NCI-H2196 (cell line): ENCODE data around the gene RHOA.
"Not testable (repeated sequence)": the region's sequence is repeated elsewhere in the genome, so short reads cannot be mapped to it uniquely, and the experiment has no call there.

Source experiments
- DNase-seq: peaks from one replicate; lab custom pipeline; 2025; ENCODE audit not compliant: unreplicated experiment; lab: John Stamatoyannopoulos, UW

RHOA gene

DNA sequence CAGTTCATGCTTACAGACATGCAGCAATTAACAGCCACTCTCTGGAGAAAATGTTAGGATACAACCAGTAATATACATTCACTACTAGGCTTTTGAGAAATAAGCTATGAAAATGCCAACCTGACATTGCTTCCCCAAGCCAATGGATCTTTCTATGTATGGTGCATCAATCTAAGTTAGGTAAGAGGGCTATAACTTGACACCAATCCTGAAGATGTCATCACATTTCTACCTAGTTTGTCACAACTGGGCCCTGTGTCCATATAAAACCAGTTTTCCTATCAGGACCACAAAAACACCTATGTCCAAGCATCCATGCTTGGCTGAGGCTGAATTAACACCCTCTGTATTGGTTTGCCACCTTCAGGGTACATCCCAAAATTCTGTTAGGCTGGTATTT is 39.8 kb downstream of the RHOA start:
- DNase-seq = no peak

DNA sequence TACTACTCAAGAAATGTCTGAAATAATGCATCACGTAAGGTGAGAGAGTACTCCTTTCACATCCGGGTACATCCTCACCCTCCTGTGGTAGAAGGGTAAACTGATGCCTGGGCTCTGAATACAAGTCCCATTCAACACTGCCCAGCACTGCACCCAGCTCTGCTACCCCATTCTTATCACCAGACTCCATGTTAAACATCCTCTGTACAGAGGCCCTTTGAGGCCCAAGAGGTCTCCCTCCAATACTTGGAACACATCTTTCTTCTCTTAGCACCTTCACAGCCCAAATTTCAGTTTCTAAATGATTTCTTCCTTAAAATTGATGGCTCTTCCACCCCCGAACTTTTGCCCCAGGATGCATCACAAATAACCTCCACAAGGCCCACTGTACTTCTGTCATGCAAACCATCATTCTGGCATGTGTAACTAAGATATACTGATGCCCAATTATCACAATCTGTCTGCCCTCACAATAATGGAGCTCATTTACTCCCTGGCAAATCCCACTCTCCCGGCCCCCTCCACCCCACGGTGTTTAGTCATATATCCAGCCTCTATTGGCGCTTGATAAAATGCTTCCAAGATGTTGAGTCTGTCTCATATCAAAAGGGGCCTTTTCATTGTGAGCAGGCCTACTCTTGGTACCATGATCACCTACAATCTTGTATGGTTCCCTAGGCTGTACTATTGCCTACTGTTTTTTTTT is 41.0 kb downstream of the RHOA start:
- no peak for DNase-seq

DNA sequence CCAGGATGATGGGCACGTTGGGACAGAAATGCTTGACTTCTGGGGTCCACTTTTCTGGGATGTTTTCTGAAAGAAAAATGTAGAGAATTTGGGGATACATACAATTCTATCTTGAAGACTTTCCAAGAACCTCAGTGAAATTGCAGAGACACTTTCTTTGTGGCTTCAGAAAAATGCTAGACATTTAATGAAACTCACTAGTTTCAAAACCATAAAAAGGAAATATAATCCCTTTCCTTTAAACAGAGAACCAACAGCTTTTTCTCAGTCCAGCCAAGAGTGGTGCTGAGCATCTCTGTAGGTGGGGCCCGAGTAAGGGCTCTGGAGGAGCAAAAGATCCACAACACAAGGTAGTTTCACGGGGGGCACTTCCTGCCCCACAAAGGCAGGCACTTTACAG is 49.2 kb downstream of the RHOA start:
- DNase-seq = no peak

- DNase-seq = no peak
Measured at GRCh38 chr3:49359623-49360022, 52.2 kb downstream of the RHOA start.

DNA sequence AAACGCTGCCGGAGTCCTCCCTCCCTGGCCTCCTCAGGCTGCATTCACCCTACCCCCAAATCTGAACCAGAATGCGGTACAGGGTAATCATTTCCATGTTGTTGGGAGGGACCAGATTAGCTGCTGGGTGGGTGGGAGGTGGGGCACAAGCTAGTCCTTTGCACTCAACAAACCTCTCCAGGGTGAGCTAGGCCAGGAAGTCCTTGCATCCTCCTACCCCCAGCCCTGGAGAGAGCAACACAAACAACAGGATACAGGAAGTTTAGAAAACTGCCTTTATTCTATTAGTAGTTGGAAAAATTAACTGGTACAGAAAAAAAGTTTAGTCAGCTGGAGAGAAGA is 52.9 kb downstream of the RHOA start:
- DNase-seq = no peak

DNA sequence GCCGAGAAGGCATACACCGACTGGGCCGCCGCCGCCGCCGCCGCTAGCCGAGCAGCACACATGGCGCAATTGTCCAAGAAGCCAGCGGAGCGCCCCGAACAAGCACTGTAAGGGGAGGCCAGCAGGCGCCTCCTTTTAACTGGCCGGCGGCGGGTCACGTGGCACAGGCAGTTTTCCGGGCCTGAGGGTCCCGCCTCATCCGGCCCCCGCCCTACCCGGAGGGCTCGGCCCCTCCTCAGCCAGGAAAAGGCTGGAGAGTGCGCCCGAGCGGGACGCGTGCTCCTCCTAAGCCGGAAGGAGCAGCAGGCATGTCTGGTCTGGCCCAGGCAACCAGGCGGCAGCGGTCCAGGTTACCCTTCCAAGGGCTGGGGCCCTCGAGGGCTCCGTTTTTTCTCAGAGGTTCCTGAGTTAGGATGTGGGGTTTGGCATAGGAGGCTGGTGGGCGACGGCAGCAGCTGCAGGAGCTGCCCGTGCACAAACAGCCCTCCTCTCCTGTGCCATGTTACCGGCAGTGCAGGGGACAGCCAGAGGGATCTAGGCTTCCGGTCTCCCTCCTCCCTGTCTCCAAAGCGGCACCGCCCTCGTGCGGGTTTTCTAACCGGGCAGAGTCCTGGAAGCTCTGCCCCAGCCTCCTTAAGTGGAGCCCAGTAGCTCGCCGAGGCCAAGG is 53.4 kb downstream of the RHOA start, which contains the start of gene GPX1:
TSS of gene GPX1 (minus strand) at position 137 of the 667 bp plus-strand sequence. CDS start at position 62, 75 bp downstream.
- DNase-seq = peak; percentile 85

GRCh38 chr3:49357443-49358216 is 54.1 kb downstream of the RHOA start:
- not testable (repeated sequence) for DNase-seq

- not testable (repeated sequence) for DNase-seq
Measured at GRCh38 chr3:49357095-49357442, 54.7 kb downstream of the RHOA start.

GRCh38 chr3:49352890-49353421 is 58.8 kb downstream of the RHOA start:
- DNase-seq = no peak

DNA sequence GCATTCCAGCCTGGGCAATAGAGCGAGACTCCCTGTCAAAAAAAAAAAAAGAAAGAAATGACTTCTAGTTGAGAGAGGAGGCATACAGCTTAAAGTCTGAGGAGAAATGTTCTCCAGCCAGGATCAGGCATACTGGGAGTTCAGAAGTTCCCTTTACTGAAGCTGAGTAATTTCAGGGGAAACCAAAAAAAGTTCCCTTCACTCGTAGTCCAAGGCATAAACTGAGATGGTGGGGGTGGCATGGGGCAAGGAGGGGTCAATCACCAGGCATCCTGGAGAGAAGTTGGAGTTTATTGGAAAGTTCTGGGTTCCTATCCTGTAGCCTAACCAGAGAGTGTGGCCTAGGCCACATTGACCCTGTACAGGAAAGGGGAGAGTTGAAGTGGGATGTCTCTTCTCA is 59.5 kb downstream of the RHOA start:
- DNase-seq = no peak

- DNase-seq = no peak
Measured at GRCh38 chr3:49351521-49352011, 60.2 kb downstream of the RHOA start.

- no peak for DNase-seq
Measured at GRCh38 chr3:49349348-49350114, 62.2 kb downstream of the RHOA start.

DNA sequence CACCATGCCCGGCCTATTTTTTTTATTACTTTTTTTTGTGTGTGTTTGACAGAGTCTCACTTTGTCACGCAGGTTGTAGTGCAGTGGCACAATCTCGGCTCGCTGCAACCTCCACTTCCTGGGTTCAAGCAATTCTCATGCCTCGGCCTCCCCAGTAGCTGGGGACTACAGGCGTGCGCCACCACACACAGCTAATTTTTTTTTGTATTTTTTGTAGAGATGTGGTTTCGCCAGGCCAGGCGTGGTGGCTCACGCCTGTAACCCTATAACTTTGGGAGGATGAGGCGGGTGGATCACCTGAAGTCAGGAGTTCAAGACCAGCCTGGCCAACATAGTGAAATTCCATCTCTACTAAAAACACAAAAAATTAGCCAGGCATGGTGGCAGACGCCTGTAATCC is 63.4 kb downstream of the RHOA start:
- not testable (repeated sequence) for DNase-seq

GRCh38 chr3:49346797-49347251 is 65.0 kb downstream of the RHOA start:
- no peak for DNase-seq

GRCh38 chr3:49343163-49343562 is 68.6 kb downstream of the RHOA start:
- DNase-seq = no peak

GRCh38 chr3:49341996-49342395 is 69.8 kb downstream of the RHOA start:
- no peak for DNase-seq

- DNase-seq = peak; percentile 75
Measured at GRCh38 chr3:49339941-49340800, 71.6 kb downstream of the RHOA start, which contains the start of gene USP4. TSS of gene USP4 (minus strand) at chr3:49340053. CDS start at chr3:49340024, 29 bp downstream.

DNA sequence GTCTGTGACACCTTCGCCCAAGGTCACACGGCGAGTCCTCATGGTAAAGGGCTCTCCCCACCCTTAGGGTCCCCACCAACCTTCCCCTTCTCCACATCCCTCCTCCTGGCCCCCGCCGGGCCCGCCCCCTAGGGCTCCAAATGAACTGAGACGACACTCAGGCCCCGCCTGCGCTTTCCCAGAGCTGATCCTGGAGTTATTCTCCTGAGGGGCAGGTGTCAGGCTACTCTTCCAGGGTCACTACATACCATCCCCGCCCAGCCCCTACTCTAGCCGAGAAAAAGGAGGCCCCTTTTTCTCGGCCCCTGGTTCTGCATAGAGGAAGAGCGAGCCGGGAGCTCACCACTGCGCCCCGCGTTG is 72.2 kb downstream of the RHOA start:
- DNase-seq = no peak

DNA sequence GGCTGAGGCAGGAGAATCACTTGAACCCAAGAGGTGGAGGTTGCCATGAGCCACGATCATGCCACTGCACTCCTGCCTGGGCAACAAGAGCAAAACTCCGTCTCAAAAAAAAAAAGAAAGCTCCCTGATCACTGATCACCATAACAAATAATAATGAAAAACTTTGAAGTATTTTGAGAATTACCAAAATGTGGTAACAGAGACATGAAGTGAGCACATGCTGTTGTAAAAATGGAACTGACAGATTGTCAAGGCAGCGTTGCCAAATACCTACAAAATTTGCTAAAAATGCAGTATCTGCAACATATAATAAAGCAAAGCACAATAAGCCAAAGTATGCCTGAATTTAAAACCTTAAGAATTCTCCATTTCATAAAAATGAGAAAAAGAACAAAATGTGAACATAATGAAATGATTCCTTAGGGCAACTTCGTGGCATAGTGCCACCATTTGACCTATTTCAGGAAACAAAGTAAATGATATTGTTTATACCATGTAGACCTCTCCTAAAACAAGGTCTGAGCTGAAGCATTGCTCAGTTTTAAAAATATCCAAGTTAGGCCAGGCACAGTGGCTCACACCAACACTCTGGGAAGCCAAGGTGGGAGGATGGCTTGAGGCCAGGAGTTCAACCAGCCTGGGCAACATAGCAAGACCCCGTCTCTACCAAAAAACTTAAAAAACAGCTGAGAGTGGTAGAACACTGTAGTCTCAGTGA is 77.7 kb downstream of the RHOA start:
- DNase-seq = no peak
